GM12892 (cell line): ENCODE results near the gene ARSB.

Experiments used
- POLR2A ChIP-seq: IDR thresholded peaks from 2 replicates; pipeline ENCODE4 v1.6.1; 2011; ENCODE audit warnings: low read depth, low read length, control low read depth
- POLR2AphosphoS5 ChIP-seq: IDR thresholded peaks from 2 replicates; pipeline ENCODE4 v1.6.1; 2011; ENCODE audit warnings: low read depth, low read length, control low read depth
- TAF1 ChIP-seq: IDR thresholded peaks from 2 replicates; pipeline ENCODE4 v1.6.1; 2011; ENCODE audit warnings: low read depth, mild to moderate bottlenecking, control low read depth, low read length, borderline replicate concordance

DNA sequence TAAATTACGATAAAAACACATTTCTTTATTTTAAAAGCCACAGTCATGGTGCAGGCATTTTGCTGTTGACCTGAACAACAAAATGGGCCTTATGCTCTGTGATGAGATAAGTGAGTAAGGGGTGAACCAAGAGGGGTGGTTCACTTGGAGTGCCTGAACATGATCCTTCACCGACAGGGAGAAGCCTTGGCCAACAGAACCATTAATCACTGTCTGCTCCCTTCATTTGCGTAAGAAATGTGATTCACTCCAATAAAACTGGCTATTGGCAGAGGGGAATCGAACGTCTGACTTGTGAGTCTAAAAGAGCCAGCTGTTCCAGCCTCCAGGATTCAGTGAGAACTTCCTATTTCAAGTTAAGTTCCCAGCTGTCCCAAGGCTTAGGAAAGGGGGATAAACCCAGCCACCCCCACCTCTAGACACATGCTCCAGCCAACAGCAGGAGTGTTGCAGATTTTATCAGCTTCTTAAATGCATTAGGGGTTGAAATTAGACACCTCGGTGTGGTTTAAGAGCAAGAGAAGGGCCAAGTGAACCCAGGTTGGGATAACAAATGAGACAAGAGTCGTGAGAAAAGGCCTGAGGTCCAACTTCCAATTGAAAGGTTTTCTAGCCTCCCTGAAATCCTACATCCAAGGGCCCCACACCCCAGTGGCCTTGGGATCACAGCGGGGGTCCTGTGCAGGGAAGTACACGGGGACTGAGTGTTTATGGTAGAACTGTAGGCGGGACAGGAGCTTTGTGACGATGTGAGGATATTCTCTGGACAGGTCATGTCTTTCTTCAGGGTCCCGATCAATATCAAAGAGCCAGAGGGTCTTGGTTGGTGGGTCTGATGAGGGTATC lies 205.1 kb downstream of the ARSB start:
- TF ChIP-seq POLR2AphosphoS5 (no peak), TAF1 (no peak), POLR2A (no peak)
